ENCODE measurements around the gene CDIPT. TPM values are rescaled to one million over a fixed set of nuclear protein-coding genes. Genes with fewer than 3 reads are reported as not detected.
A peak's percentile ranks its signal among the peaks of the same experiment; 100 is the strongest.

The CDIPT gene
- total RNA-seq, 4 donors from 2014 or later = 68.7 to 112 (median 96.7) TPM

- Histone ChIP-seq H3K4me1 (peaks cover 77% of the 10 kb centered on the region), H3K27ac (peak overlapping the region; percentile 80), H3K9me3 (no peaks in the 10 kb centered on the region), H3K4me3 (peak overlapping the region; percentile 76), H3K27me3 (no peaks in the 10 kb centered on the region), H3K36me3 (peaks cover 12% of the 10 kb centered on the region)
- peak in 1 of 2 donors; percentile 86 for DNase-seq (ENCODE audit: low spot score in 2 of 2)
- no peak for TF ChIP-seq POLR2AphosphoS5 (IDR thresholded peaks at IDR 0.05)
- 4% methylated on average over 26 of the region's 37 CpGs for WGBS
Measured at GRCh38 chr16:29816694-29817441, 46.2 kb downstream of the CDIPT start.

GRCh38 chr16:29815793-29816693, 47.0 kb downstream of the CDIPT start, which contains the start of gene PAGR1:
Gene PAGR1 (plus strand): TSS chr16:29816152. CDS start chr16:29816526, 374 bp downstream.
- Histone ChIP-seq H3K4me1 (peaks cover 76% of the 10 kb centered on the region), H3K9me3 (no peaks in the 10 kb centered on the region), H3K27me3 (no peaks in the 10 kb centered on the region), H3K27ac (peak within 1 kb of the TSS; percentile 80), H3K36me3 (peaks cover 12% of the 10 kb centered on the region), H3K4me3 (peak within 1 kb of the TSS; percentile 76)
- DNase-seq (ENCODE audit: low spot score in 2 of 2) = peak; percentile 98 to 99
- under 1% methylated on average over 33 of the region's 70 CpGs for WGBS
- peak; percentile 35 to 88 (median 75) for TF ChIP-seq POLR2AphosphoS5 (IDR thresholded peaks at IDR 0.05)
- peak; percentile 79 to 88 for TF ChIP-seq CTCF (IDR thresholded peaks at IDR 0.05)
- TF ChIP-seq POLR2A (IDR thresholded peaks at IDR 0.05) = no peak

GRCh38 chr16:29815032-29815721, 47.8 kb downstream of the CDIPT start:
- H3K4me1 ChIP-seq = peaks cover 81% of the 10 kb centered on the region
- TF ChIP-seq POLR2AphosphoS5 (IDR thresholded peaks at IDR 0.05) (no peak), POLR2A (IDR thresholded peaks at IDR 0.05) (no peak), CTCF (IDR thresholded peaks at IDR 0.05) (no peak), EP300 (IDR thresholded peaks at IDR 0.05) (no peak)

GRCh38 chr16:29814592-29814991, 48.4 kb downstream of the CDIPT start:
- no peak for DNase-seq (ENCODE audit: low spot score in 2 of 2)
- Histone ChIP-seq H3K27me3 (no peaks in the 10 kb centered on the region), H3K27ac (no peak overlapping the region), H3K4me3 (no peak overlapping the region), H3K4me1 (peaks cover 81% of the 10 kb centered on the region), H3K9me3 (no peaks in the 10 kb centered on the region), H3K36me3 (peaks cover 18% of the 10 kb centered on the region)
- WGBS = 93% methylated on average over 5 of the region's 5 CpGs
- no peak for TF ChIP-seq POLR2A (IDR thresholded peaks at IDR 0.05)
- TF ChIP-seq CTCF (IDR thresholded peaks at IDR 0.05) = no peak
- no peak for TF ChIP-seq POLR2AphosphoS5 (IDR thresholded peaks at IDR 0.05)
- TF ChIP-seq EP300 (IDR thresholded peaks at IDR 0.05) = no peak

More at GRCh38 chr16:29815032-29815721, 47.8 kb downstream of the CDIPT start:
- H3K36me3 ChIP-seq = peaks cover 14% of the 10 kb centered on the region
- H3K4me3 ChIP-seq = peak overlapping the region; percentile 76
- H3K27me3 ChIP-seq = no peaks in the 10 kb centered on the region
- H3K27ac ChIP-seq = peak overlapping the region; percentile 57
- H3K9me3 ChIP-seq = no peaks in the 10 kb centered on the region
- WGBS = 3% methylated on average over 37 of the region's 39 CpGs
- peak in 1 of 2 donors; percentile 83 for DNase-seq (ENCODE audit: low spot score in 2 of 2)
